IMR-90 (cell line): ENCODE measurements around the gene SOX21.

ENCODE experiments used
- BHLHE40 ChIP-seq: fragments of 150-350 bp; IDR thresholded peaks from 2 replicates; pipeline ENCODE4 v1.6.1; 2016; ENCODE audit warnings: mild to moderate bottlenecking, low read depth, low read length
- FOS ChIP-seq: fragments of 150-350 bp; IDR thresholded peaks from 2 replicates; pipeline ENCODE4 v1.6.1; 2016; ENCODE audit warnings: low read depth, low read length
- MXI1 ChIP-seq: IDR thresholded peaks from 2 replicates; pipeline ENCODE4 v1.6.1; 2012; ENCODE audit warnings: low read depth, mild to moderate bottlenecking, low read length, moderate library complexity, borderline replicate concordance
- POLR2A ChIP-seq: IDR thresholded peaks from 2 replicates; pipeline ENCODE4 v1.6.1; 2012; ENCODE audit warnings: mild to moderate bottlenecking, low read depth, low read length
- RFX5 ChIP-seq: IDR thresholded peaks from 2 replicates; pipeline ENCODE4 v1.8.0; 2012; ENCODE audit warnings: low read depth, mild to moderate bottlenecking, low read length, moderate library complexity
- SMC3 ChIP-seq: fragments of 150-350 bp; IDR thresholded peaks from 2 replicates; pipeline ENCODE4 v1.6.1; 2016; ENCODE audit warnings: low read depth, mild to moderate bottlenecking, antibody characterized with exemption, low read length, moderate library complexity
- TF ChIP-seq, protein P1 (sequence below): conservative IDR thresholded peaks from 2 replicates; pipeline ENCODE4 v1.5.1; 2012; ENCODE audit warnings: mild to moderate bottlenecking, low read depth, low read length, improper control_type of control experiment

GRCh38 chr13:94667190-94667589, 45.2 kb downstream of the SOX21 start:
- TF ChIP-seq MXI1: no peak
- TF ChIP-seq, protein P1, sequence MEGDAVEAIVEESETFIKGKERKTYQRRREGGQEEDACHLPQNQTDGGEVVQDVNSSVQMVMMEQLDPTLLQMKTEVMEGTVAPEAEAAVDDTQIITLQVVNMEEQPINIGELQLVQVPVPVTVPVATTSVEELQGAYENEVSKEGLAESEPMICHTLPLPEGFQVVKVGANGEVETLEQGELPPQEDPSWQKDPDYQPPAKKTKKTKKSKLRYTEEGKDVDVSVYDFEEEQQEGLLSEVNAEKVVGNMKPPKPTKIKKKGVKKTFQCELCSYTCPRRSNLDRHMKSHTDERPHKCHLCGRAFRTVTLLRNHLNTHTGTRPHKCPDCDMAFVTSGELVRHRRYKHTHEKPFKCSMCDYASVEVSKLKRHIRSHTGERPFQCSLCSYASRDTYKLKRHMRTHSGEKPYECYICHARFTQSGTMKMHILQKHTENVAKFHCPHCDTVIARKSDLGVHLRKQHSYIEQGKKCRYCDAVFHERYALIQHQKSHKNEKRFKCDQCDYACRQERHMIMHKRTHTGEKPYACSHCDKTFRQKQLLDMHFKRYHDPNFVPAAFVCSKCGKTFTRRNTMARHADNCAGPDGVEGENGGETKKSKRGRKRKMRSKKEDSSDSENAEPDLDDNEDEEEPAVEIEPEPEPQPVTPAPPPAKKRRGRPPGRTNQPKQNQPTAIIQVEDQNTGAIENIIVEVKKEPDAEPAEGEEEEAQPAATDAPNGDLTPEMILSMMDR: no peak
- TF ChIP-seq POLR2A: no peak
- no peak for TF ChIP-seq BHLHE40
- TF ChIP-seq SMC3: no peak
- no peak for TF ChIP-seq FOS
- TF ChIP-seq RFX5: no peak
